GM12891 (cell line): ENCODE data around the gene ABCA12.

Experiments
- POLR2A ChIP-seq: IDR thresholded peaks from 2 replicates; pipeline ENCODE4 v1.6.1; 2011; ENCODE audit warnings: low read depth, low read length, control low read depth
- POLR2AphosphoS5 ChIP-seq: IDR thresholded peaks from 2 replicates; pipeline ENCODE4 v1.6.1; 2011; ENCODE audit warnings: low read depth, low read length, control low read depth

DNA sequence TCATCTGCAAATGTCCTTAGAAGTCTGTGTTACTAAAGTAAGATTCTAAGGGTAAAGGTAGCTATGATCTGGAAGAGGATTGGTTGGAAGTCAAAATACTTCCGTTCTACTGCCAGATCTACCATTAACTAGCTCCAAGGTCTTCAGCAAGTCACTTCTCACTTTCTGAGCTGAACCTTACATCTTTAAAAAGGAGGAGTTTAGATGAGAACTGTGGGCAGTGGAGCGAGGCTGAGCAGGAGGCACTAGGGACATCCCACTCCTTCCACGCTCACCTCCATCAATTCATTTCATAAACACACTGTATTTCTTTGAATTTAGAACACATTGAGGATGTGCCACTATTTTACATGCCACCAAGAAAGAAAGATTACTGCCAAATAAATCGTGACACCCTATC lies 143.0 kb downstream of the ABCA12 start:
- TF ChIP-seq POLR2A, result no peak
- no peak for TF ChIP-seq POLR2AphosphoS5
